Neutrophil (primary cell): ENCODE measurements around the gene NUP98.

ENCODE experiments used
- H3K27ac ChIP-seq: fragments of 200-600 bp; sonication (generic); 2 replicates; pipeline ENCODE4 v1.5.1; 2016; ENCODE audit warnings: mild to moderate bottlenecking, moderate library complexity
- H3K27me3 ChIP-seq: fragments of 200-600 bp; sonication (generic); 2 replicates; pipeline ENCODE4 v1.6.0; 2016; ENCODE audit warnings: mild to moderate bottlenecking
- H3K36me3 ChIP-seq: fragments of 200-600 bp; sonication (generic); 2 replicates; pipeline ENCODE4 v1.5.1; 2017
- H3K4me1 ChIP-seq, 2 experiments: fragments of 200-600 bp in 1 of 2; sonication (generic) in 1 of 2; 1 replicate in 1 of 2; 2 replicates in 1 of 2; pipeline versions ENCODE4 v1.5.1 to v1.6.1; 2013 to 2016; ENCODE audit warnings: low read depth in 1 of 2, low read length in 1 of 2, mild to moderate bottlenecking in 1 of 2, moderate library complexity in 1 of 2; ENCODE audit not compliant: control insufficient read depth in 1 of 2, insufficient read depth in 1 of 2
- H3K4me3 ChIP-seq, 2 experiments: fragments of 200-600 bp in 1 of 2; sonication (generic) in 1 of 2; 1 replicate in 1 of 2; 2 replicates in 1 of 2; pipeline ENCODE4 v1.5.1; 2013 to 2016; ENCODE audit warnings: low read depth in 1 of 2, low read length in 1 of 2, mild to moderate bottlenecking in 1 of 2, moderate library complexity in 1 of 2
- H3K9me3 ChIP-seq: fragments of 200-600 bp; sonication (generic); 2 replicates; pipeline ENCODE4 v1.5.1; 2016
- TF ChIP-seq, protein P1 (sequence below): fragments of 200-600 bp; sonication (generic); IDR thresholded peaks from 2 replicates; pipeline ENCODE4 v1.5.1; 2016; ENCODE audit warnings: antibody characterized with exemption

NUP98 gene

DNA sequence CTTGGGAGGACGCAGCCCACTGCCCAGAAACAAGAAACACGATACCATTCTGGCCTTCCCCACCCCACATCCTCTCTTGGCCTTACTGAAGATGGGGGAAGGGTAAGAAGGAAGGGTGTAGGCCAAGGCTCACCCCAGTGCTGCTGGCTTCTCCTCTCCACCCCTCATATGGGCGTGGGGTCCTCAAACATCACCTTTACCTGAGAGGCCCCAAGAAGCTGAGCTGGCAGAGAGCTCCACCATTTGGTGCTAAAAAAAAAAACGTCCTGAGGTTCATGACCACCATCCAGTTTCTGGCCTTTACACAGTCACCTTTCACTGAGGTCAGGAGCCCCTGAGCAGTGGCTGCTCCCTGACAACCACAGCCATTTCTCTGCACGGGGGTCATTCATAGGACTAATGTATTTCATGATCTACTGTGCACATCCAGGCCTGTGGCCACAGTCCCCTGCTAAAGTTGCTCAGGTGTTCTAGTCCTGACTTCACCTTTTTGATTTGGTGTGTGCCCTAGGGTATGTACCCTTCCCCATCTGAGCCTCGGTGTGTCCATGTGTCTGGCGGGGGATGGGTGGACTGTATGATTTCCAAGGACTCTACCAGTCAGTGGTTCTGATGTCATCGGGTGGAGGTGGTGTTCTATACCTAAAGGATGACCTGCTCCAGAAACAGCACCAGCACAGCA, 28.3 kb upstream of the NUP98 start:
- TF ChIP-seq, protein P1, sequence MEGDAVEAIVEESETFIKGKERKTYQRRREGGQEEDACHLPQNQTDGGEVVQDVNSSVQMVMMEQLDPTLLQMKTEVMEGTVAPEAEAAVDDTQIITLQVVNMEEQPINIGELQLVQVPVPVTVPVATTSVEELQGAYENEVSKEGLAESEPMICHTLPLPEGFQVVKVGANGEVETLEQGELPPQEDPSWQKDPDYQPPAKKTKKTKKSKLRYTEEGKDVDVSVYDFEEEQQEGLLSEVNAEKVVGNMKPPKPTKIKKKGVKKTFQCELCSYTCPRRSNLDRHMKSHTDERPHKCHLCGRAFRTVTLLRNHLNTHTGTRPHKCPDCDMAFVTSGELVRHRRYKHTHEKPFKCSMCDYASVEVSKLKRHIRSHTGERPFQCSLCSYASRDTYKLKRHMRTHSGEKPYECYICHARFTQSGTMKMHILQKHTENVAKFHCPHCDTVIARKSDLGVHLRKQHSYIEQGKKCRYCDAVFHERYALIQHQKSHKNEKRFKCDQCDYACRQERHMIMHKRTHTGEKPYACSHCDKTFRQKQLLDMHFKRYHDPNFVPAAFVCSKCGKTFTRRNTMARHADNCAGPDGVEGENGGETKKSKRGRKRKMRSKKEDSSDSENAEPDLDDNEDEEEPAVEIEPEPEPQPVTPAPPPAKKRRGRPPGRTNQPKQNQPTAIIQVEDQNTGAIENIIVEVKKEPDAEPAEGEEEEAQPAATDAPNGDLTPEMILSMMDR: no peak
- H3K27ac ChIP-seq: peak overlapping the region; percentile 98
- H3K4me1 ChIP-seq: peaks cover 65 to 69% of the 10 kb centered on the region in 2 experiments
- H3K4me3 ChIP-seq: peak overlapping the region in 1 of 2 experiments; percentile 20
- no peaks in the 10 kb centered on the region for H3K9me3 ChIP-seq
- peaks cover 60% of the 10 kb centered on the region for H3K36me3 ChIP-seq
- H3K27me3 ChIP-seq: no peaks in the 10 kb centered on the region

DNA sequence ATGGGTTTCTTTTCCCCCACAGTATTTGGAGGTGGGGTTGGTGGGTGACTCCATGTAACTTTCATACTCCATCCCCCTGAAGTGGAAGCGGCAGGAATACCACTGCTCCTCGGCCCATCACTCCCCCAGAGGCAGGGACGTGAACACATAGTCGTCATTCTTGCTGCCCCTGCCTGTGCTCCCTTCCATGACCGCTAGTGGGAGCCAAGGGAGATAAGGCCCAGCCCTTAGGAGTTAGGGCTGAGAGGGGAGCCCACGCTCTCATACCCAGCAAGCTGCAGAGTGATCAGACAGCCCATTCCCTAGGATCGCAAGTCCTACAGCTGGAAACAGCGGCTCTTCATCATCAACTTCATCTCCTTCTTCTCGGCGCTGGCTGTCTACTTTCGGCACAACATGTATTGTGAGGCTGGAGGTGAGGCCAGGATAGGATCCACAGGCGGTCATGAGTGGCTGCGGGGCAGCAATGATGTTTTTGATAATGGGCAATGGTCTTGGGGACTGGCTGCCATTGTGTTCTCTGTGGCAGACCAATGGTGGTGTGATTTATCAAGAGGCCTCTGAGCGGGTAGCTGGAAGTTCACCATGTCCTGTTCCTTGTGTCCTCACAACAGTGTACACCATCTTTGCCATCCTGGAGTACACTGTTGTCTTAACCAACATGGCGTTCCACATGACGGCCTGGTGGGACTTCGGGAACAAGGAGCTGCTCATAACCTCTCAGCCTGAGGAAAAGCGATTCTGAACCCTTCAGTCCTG, 27.5 kb upstream of the NUP98 start:
- H3K4me1 ChIP-seq: peaks cover 58 to 61% of the 10 kb centered on the region in 2 experiments
- H3K9me3 ChIP-seq: no peaks in the 10 kb centered on the region
- peaks cover 53% of the 10 kb centered on the region for H3K36me3 ChIP-seq
- no peaks in the 10 kb centered on the region for H3K27me3 ChIP-seq
- H3K4me3 ChIP-seq: peak overlapping the region in 1 of 2 experiments; percentile 20
- H3K27ac ChIP-seq: peak overlapping the region; percentile 98
- TF ChIP-seq, protein P1: peak; percentile 98

DNA sequence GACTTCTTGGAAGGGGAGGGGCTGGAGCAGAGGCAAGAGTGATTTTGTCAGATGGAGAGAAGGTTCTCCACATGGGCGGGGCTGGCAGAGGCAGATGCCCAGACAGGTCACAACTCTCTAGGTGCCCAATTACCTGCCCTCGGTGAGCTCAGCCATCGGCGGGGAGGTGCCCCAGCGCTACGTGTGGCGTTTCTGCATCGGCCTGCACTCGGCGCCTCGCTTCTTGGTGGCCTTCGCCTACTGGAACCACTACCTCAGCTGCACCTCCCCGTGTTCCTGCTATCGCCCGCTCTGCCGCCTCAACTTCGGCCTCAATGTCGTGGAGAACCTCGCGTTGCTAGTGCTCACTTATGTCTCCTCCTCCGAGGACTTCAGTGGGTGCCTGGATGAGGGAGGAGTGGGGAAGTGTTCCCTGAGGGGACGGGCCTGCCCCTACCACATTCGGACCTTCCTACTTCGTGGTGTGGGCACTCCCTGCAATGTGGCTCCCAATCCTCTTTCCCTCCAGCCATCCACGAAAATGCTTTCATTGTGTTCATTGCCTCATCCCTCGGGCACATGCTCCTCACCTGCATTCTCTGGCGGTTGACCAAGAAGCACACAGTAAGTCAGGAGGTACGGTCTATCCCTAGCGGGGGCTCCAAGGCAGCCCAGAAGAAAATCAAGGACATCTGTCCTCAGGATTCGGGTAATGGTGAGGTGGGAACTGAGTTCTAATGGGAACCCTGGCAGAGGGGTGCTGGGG, 26.6 kb upstream of the NUP98 start:
- H3K27ac ChIP-seq: peak overlapping the region; percentile 98
- no peaks in the 10 kb centered on the region for H3K9me3 ChIP-seq
- no peaks in the 10 kb centered on the region for H3K27me3 ChIP-seq
- peak overlapping the region in 1 of 2 experiments; percentile 20 for H3K4me3 ChIP-seq
- TF ChIP-seq, protein P1: no peak
- H3K36me3 ChIP-seq: peaks cover 43% of the 10 kb centered on the region
- H3K4me1 ChIP-seq: peaks cover 48 to 52% of the 10 kb centered on the region in 2 experiments

DNA sequence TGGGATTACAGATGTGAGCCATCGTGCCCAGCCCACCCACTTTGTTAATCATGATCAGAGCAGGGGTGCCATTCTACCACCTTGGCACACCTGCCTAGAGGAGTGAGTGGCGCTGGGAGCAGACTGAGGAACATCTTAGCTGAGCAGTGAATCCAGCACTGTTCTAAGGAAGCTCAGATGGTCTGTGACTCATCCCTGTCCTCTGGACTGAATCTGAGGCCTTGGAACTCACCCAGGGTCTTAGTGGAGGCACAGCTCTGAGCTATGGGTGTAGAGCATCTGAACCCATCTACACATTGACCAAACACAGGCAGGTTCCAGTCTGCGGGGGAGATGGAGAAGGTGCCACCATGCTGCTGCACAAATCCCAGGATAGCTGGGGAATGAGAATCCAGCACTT, 25.9 kb upstream of the NUP98 start:
- Histone ChIP-seq H3K4me3 (no peak overlapping the region), H3K27me3 (no peaks in the 10 kb centered on the region), H3K4me1 (peaks cover 45 to 47% of the 10 kb centered on the region in 2 experiments), H3K36me3 (peaks cover 39% of the 10 kb centered on the region), H3K27ac (no peak overlapping the region), H3K9me3 (no peaks in the 10 kb centered on the region)
- TF ChIP-seq, protein P1: no peak

DNA sequence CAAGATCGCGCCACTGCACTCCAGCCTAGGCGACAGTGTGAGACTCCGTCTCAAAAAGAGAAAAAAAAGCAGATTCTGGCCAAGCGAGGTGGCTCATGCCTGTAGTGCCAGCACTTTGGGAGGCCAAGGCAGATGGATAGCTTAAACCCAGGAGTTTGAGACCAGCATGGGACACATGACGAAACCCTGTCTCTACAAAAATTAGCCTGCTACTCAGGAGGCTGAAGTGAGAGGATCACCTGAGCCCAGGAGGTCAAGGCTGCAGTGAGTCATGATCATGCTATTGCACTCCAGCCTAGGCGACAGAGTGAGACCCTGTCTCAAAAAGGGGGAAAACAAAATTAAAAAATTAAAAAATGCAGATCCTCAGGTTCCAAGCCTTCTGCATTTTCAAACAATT, 25.0 kb upstream of the NUP98 start:
- no peak overlapping the region for H3K4me3 ChIP-seq
- no peaks in the 10 kb centered on the region for H3K27me3 ChIP-seq
- H3K4me1 ChIP-seq: peaks cover 35 to 38% of the 10 kb centered on the region in 2 experiments
- H3K9me3 ChIP-seq: no peaks in the 10 kb centered on the region
- TF ChIP-seq, protein P1: no peak
- no peak overlapping the region for H3K27ac ChIP-seq
- H3K36me3 ChIP-seq: peaks cover 33% of the 10 kb centered on the region
